PC-9 (cell line): Measurements from ENCODE around the gene EPB41L4A. TPM values are rescaled to one million over a fixed set of nuclear protein-coding genes. Genes with fewer than 3 reads are reported as not detected.

Experiments
- BruUV-seq: library from RNA; stranded (reverse); fragments of 400-500 nt; replicated peaks from 2 replicates; lab custom pipeline; 2021; lab: Mats Ljungman, UMichigan
- CTCF ChIA-PET: fragments of 300-600 bp; sonication (Branson Sonifier 250); formaldehyde crosslinking; loops from one replicate; lab custom pipeline; 2022; ENCODE audit warnings: antibody characterized with exemption; lab: Charles Lee
- POLR2A ChIA-PET: fragments of 300-600 bp; sonication (Branson Sonifier 250); formaldehyde crosslinking; loops from one replicate; lab custom pipeline; 2022; ENCODE audit warnings: antibody characterized with exemption; ENCODE audit not compliant: unreplicated experiment; lab: Charles Lee
- DNase-seq, 2 experiments: peaks; one replicate each; pipeline versions ENCODE4 v3.0.0 to v3.0.0-alpha.2; 2015 to 2022; ENCODE audit warnings: mixed read lengths in 1 of 2
- H2AFZ ChIP-seq: fragments of 200-600 bp; sonication (generic); 2 replicates; pipeline ENCODE4 v1.8.1; 2017; ENCODE audit warnings: antibody characterized with exemption
- H3F3A ChIP-seq: fragments of 200-600 bp; sonication (generic); 2 replicates; pipeline ENCODE4 v1.8.1; 2017; ENCODE audit warnings: antibody characterized with exemption, mild to moderate bottlenecking, low read depth; ENCODE audit not compliant: insufficient read depth
- H3K27ac ChIP-seq: fragments of 200-600 bp; sonication (generic); 2 replicates; pipeline ENCODE4 v1.6.1; 2016; ENCODE audit warnings: mixed run types
- H3K27me3 ChIP-seq: fragments of 200-600 bp; sonication (generic); 2 replicates; pipeline ENCODE4 v1.6.1; 2016; ENCODE audit warnings: low read depth, mixed run types; ENCODE audit not compliant: insufficient read depth
- H3K36me3 ChIP-seq: fragments of 200-600 bp; sonication (generic); 2 replicates; pipeline ENCODE4 v1.6.1; 2016; ENCODE audit warnings: low read depth, mixed run types
- H3K4me1 ChIP-seq: fragments of 200-600 bp; sonication (generic); replicated peaks from 2 replicates; pipeline ENCODE4 v1.6.1; 2016; ENCODE audit warnings: mixed run types; ENCODE audit not compliant: insufficient read depth
- H3K4me2 ChIP-seq: fragments of 200-600 bp; sonication (generic); 2 replicates; pipeline ENCODE4 v1.6.1; 2017; ENCODE audit warnings: mixed run types
- H3K4me3 ChIP-seq: fragments of 200-600 bp; sonication (generic); 2 replicates; pipeline ENCODE4 v1.6.1; 2016; ENCODE audit warnings: mixed run types
- H3K79me2 ChIP-seq: fragments of 200-600 bp; sonication (generic); 2 replicates; pipeline ENCODE4 v1.6.1; 2017; ENCODE audit warnings: low read depth, mixed run types
- H3K9me2 ChIP-seq: fragments of 200-600 bp; sonication (generic); 2 replicates; pipeline ENCODE4 v1.8.1; 2017; ENCODE audit warnings: mild to moderate bottlenecking; ENCODE audit not compliant: insufficient read depth
- H3K9me3 ChIP-seq: fragments of 200-600 bp; sonication (generic); 2 replicates; pipeline ENCODE4 v1.8.1; 2016; ENCODE audit warnings: low read depth; ENCODE audit not compliant: insufficient read depth
- H4K20me1 ChIP-seq: fragments of 200-600 bp; sonication (generic); 2 replicates; pipeline ENCODE4 v1.8.1; 2017; ENCODE audit not compliant: insufficient read depth
- EZH2 ChIP-seq: fragments of 200-600 bp; sonication (generic); IDR thresholded peaks from 2 replicates; pipeline ENCODE4 v1.8.0; 2017; ENCODE audit warnings: antibody characterized with exemption, low read depth
- intact Hi-C: fragments of 100-400 bp; cut with micrococcal nuclease; formaldehyde crosslinking; loops from one replicate; pipeline ENCODE4 v1.10.0; 2022; ENCODE audit not compliant: unreplicated experiment
- total RNA-seq: library from RNA; stranded (reverse); gene quantifications from 2 replicates; pipeline ENCODE4 v1.2.3, GENCODE V29; 2021
- TF ChIP-seq, protein P1 (sequence below): fragments of 200-600 bp; sonication (generic); conservative IDR thresholded peaks from 2 replicates; pipeline ENCODE4 v1.6.1; 2017; ENCODE audit warnings: mixed run types, antibody characterized with exemption, mild to moderate bottlenecking, moderate library complexity

Gene EPB41L4A
- total RNA-seq, 1 experiment from 2014 or later: 9.4 TPM

DNA sequence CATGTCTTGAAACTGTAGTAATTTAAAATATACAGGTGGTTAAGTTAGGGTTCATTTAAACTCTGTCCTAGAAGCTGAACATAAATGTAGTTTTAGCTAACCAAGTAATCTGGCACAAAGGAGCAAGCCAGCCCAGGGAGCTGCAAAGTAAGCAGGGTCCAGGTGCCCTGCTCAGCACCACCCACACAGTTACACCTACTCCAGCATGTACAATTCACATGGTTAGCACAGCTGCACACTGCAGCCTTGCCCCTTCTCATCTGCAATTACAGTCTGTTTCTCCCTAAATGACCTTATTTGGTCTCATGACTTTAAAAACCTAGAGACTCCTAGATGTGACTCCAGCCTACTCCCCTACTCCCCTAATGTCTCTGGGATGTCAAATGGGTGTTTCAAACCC is 128.4 kb downstream of the EPB41L4A start:
- no peak for TF ChIP-seq EZH2
- TF ChIP-seq, protein P1, sequence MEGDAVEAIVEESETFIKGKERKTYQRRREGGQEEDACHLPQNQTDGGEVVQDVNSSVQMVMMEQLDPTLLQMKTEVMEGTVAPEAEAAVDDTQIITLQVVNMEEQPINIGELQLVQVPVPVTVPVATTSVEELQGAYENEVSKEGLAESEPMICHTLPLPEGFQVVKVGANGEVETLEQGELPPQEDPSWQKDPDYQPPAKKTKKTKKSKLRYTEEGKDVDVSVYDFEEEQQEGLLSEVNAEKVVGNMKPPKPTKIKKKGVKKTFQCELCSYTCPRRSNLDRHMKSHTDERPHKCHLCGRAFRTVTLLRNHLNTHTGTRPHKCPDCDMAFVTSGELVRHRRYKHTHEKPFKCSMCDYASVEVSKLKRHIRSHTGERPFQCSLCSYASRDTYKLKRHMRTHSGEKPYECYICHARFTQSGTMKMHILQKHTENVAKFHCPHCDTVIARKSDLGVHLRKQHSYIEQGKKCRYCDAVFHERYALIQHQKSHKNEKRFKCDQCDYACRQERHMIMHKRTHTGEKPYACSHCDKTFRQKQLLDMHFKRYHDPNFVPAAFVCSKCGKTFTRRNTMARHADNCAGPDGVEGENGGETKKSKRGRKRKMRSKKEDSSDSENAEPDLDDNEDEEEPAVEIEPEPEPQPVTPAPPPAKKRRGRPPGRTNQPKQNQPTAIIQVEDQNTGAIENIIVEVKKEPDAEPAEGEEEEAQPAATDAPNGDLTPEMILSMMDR: no peak
- no peaks in the 10 kb centered on the region for H3F3A ChIP-seq
- H3K4me3 ChIP-seq: no peak overlapping the region
- no peaks in the 10 kb centered on the region for H4K20me1 ChIP-seq
- DNase-seq: no peak
- no peaks in the 10 kb centered on the region for H3K9me2 ChIP-seq
- intact Hi-C loops: no loop called here
- BruUV-seq: no TSS peak
- H2AFZ ChIP-seq: no peak overlapping the region
- ChIA-PET POLR2A (no interaction called here), CTCF (interaction anchor here (0.6 kb wide), 1 partner anchor 124 kb away, joined by 3 read pairs; no protein-coding TSS in a partner anchor)
- no peaks in the 10 kb centered on the region for H3K4me1 ChIP-seq
- no peak overlapping the region for H3K27ac ChIP-seq
- H3K36me3 ChIP-seq: no peaks in the 10 kb centered on the region
- H3K4me2 ChIP-seq: no peak overlapping the region
- no peaks in the 10 kb centered on the region for H3K27me3 ChIP-seq
- no peaks in the 10 kb centered on the region for H3K79me2 ChIP-seq
- no peaks in the 10 kb centered on the region for H3K9me3 ChIP-seq

DNA sequence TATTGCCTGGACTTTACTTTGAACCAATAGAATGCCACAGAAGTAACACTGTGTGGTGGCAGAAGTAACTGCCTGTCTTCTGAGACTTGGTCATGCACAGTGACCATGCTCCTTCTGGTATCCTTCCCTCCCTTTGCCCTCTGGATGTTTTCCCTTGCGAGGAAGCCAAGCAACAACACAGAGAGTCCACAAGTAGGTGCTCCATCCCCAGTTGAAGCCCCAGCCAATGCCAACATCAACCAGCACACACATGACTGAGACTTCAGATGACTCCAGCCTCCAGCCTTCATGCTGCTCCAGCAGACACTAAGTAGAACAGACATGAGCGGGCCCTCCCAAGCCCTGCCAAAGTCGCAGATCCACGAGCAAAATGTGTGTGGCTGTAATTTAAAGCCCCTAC is 129.6 kb downstream of the EPB41L4A start:
- H3K27me3 ChIP-seq: no peaks in the 10 kb centered on the region
- TF ChIP-seq, protein P1: no peak
- TF ChIP-seq EZH2: no peak
- ChIA-PET CTCF (no interaction called here), POLR2A (no interaction called here)
- no peak overlapping the region for H2AFZ ChIP-seq
- H3K27ac ChIP-seq: no peak overlapping the region
- intact Hi-C loops: no loop called here
- H3K4me2 ChIP-seq: no peak overlapping the region
- no peak overlapping the region for H3K4me3 ChIP-seq
- BruUV-seq: no TSS peak
- H3F3A ChIP-seq: no peaks in the 10 kb centered on the region
- no peaks in the 10 kb centered on the region for H3K9me3 ChIP-seq
- no peaks in the 10 kb centered on the region for H3K9me2 ChIP-seq
- DNase-seq: no peak
- no peaks in the 10 kb centered on the region for H3K36me3 ChIP-seq
- H3K4me1 ChIP-seq: no peaks in the 10 kb centered on the region
- no peaks in the 10 kb centered on the region for H4K20me1 ChIP-seq
- H3K79me2 ChIP-seq: no peaks in the 10 kb centered on the region

DNA sequence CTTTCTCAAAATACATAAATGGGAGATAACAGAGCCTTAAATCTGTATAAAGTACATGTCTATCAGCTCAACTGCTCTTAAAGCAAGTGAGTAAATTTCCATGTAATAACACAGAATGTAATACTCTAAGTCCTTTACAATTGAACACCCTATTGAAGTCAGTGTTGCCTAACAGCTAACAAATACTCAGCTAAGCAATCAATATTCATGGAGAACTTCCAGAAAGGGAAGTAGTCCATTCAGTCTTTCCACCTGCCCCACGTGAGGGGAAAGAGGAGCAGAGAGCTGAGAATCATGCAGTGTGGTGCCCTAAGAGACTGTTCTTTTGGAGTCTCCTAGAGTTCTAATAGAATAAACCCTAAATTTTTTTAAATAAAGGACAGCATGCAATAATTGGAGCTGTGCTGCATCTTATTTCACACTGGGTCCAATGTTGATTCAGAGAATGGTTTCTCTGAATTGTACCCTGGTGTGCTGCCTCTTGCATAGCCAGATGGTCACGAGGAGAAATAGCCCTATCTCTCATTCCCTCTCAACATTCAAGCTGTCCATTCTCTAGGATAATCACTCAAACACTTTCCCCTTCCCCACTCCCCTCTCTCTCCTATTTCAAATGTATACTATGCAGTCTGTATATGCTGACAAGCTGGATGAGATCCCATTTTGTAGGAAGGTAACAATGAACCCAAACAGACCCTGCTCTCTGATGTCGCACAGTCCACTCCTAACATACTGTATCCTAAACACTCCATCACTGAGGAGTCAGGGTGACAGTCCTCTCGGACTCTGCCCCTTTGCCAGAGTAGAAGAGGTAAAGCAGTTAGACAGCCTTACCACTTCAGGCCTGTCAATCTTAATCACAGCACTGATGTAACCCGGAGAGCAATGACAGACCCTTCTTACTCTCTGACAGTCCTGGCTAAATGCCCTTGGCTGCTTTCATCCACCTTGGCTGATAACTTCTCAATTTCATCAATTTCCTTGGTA is 134.8 kb downstream of the EPB41L4A start:
- no peak for TF ChIP-seq EZH2
- TF ChIP-seq, protein P1: no peak
- Histone ChIP-seq H3F3A (no peaks in the 10 kb centered on the region), H3K4me3 (no peak overlapping the region), H3K79me2 (no peaks in the 10 kb centered on the region), H3K27me3 (no peaks in the 10 kb centered on the region), H3K27ac (no peak overlapping the region), H3K4me1 (no peaks in the 10 kb centered on the region), H2AFZ (no peak overlapping the region), H4K20me1 (no peaks in the 10 kb centered on the region), H3K4me2 (no peak overlapping the region), H3K36me3 (no peaks in the 10 kb centered on the region), H3K9me3 (no peaks in the 10 kb centered on the region), H3K9me2 (no peaks in the 10 kb centered on the region)
- ChIA-PET POLR2A (no interaction called here), CTCF (no interaction called here)
- intact Hi-C loops: no loop called here
- DNase-seq: no peak
- no TSS peak for BruUV-seq
